H9 (cell line): ENCODE results near the gene ITPR2. TPM values are rescaled to one million over a fixed set of nuclear protein-coding genes. Genes with fewer than 3 reads are reported as not detected.
"Not testable (repeated sequence)": the region's sequence is repeated elsewhere in the genome, so short reads cannot be mapped to it uniquely, and the experiment has no call there.

Experiments used
- DNase-seq: peaks from one replicate; pipeline ENCODE4 v3.0.0-alpha.2; 2017
- H2AFZ ChIP-seq: one replicate; pipeline ENCODE4 v1.6.1; 2013; ENCODE audit warnings: mild to moderate bottlenecking, low read length, control low read depth, moderate library complexity
- H2AK5ac ChIP-seq: 2 replicates; pipeline ENCODE4 v1.6.1; 2013; ENCODE audit warnings: low read length, control low read depth, mixed read lengths; ENCODE audit not compliant: insufficient read length
- H2BK120ac ChIP-seq: one replicate; pipeline ENCODE4 v1.6.1; 2013; ENCODE audit warnings: low read depth, mild to moderate bottlenecking, low read length, control low read depth, inconsistent platforms; ENCODE audit not compliant: poor library complexity, severe bottlenecking
- H2BK12ac ChIP-seq: 2 replicates; pipeline ENCODE4 v1.6.1; 2013; ENCODE audit warnings: low read length, control low read depth, mixed read lengths, low read depth; ENCODE audit not compliant: insufficient read length
- H2BK15ac ChIP-seq: 2 replicates; pipeline ENCODE4 v1.6.1; 2013; ENCODE audit warnings: low read depth, low read length, control low read depth
- H2BK20ac ChIP-seq: one replicate; pipeline ENCODE4 v1.6.1; 2013; ENCODE audit warnings: low read depth, mild to moderate bottlenecking, low read length, control low read depth, inconsistent platforms; ENCODE audit not compliant: poor library complexity, severe bottlenecking
- H2BK5ac ChIP-seq: 2 replicates; pipeline ENCODE4 v1.6.1; 2013; ENCODE audit warnings: low read length, control low read depth, mixed read lengths; ENCODE audit not compliant: insufficient read length
- H3K14ac ChIP-seq: 2 replicates; pipeline ENCODE4 v1.6.1; 2013; ENCODE audit warnings: low read length, control low read depth; ENCODE audit not compliant: insufficient read depth
- H3K18ac ChIP-seq: 2 replicates; pipeline ENCODE4 v1.6.1; 2013; ENCODE audit warnings: low read depth, mild to moderate bottlenecking, mixed read lengths, low read length, control low read depth; ENCODE audit not compliant: insufficient read length
- H3K23ac ChIP-seq: 2 replicates; pipeline ENCODE4 v1.6.1; 2013; ENCODE audit warnings: low read length, control low read depth, mixed read lengths, low read depth; ENCODE audit not compliant: insufficient read length
- H3K23me2 ChIP-seq: 2 replicates; pipeline ENCODE4 v1.6.1; 2013; ENCODE audit warnings: low read depth, mild to moderate bottlenecking, mixed read lengths, low read length, control low read depth; ENCODE audit not compliant: insufficient read length, poor library complexity, severe bottlenecking
- H3K27ac ChIP-seq: 2 replicates; pipeline ENCODE4 v1.5.1; 2013; ENCODE audit warnings: low read length, control low read depth, mixed read lengths, low read depth; ENCODE audit not compliant: insufficient read length
- H3K27me3 ChIP-seq: 2 replicates; pipeline ENCODE4 v1.6.1; 2013; ENCODE audit warnings: low read length, control low read depth, inconsistent platforms; ENCODE audit not compliant: insufficient read depth
- H3K4ac ChIP-seq: 2 replicates; pipeline ENCODE4 v1.6.1; 2013; ENCODE audit warnings: low read depth, mild to moderate bottlenecking, control low read depth, inconsistent platforms, low read length, moderate library complexity
- H3K4me1 ChIP-seq: 2 replicates; pipeline ENCODE4 v1.6.1; 2013; ENCODE audit warnings: low read length, control low read depth, inconsistent platforms; ENCODE audit not compliant: insufficient read depth
- H3K4me2 ChIP-seq: 2 replicates; pipeline ENCODE4 v1.6.1; 2013; ENCODE audit warnings: low read length, control low read depth, mixed read lengths; ENCODE audit not compliant: insufficient read length, insufficient read depth
- H3K56ac ChIP-seq: 2 replicates; pipeline ENCODE4 v1.6.1; 2013; ENCODE audit warnings: low read depth, mild to moderate bottlenecking, mixed read lengths, low read length, control low read depth; ENCODE audit not compliant: insufficient read length
- H3K79me1 ChIP-seq: 2 replicates; pipeline ENCODE4 v1.6.1; 2013; ENCODE audit warnings: low read depth, mild to moderate bottlenecking, moderate library complexity, low read length, control low read depth, inconsistent platforms; ENCODE audit not compliant: insufficient read depth, poor library complexity, severe bottlenecking
- H3K79me2 ChIP-seq: 2 replicates; pipeline ENCODE4 v1.6.1; 2013; ENCODE audit warnings: low read length, control low read depth, inconsistent platforms; ENCODE audit not compliant: insufficient read depth
- H3K9ac ChIP-seq: 2 replicates; pipeline ENCODE4 v1.6.1; 2013; ENCODE audit warnings: low read length, control low read depth, mixed read lengths; ENCODE audit not compliant: insufficient read length; ENCODE audit errors: extremely low read depth
- H3K9me3 ChIP-seq: one replicate; pipeline ENCODE4 v1.6.1; 2013; ENCODE audit warnings: low read depth, low read length, inconsistent platforms; ENCODE audit not compliant: control insufficient read depth
- H3T11ph ChIP-seq: one replicate; pipeline ENCODE4 v1.6.1; 2013; ENCODE audit warnings: mild to moderate bottlenecking, low read length, control low read depth, inconsistent platforms
- H4K20me1 ChIP-seq: one replicate; pipeline ENCODE4 v1.6.1; 2013; ENCODE audit not compliant: control insufficient read depth, insufficient read length, insufficient read depth
- H4K5ac ChIP-seq: 2 replicates; pipeline ENCODE4 v1.6.1; 2013; ENCODE audit warnings: low read depth, mild to moderate bottlenecking, mixed read lengths, low read length, control low read depth; ENCODE audit not compliant: insufficient read length
- H4K8ac ChIP-seq: replicated peaks from 2 replicates; pipeline ENCODE4 v1.6.1; 2013; ENCODE audit warnings: low read length, control low read depth, mixed read lengths, low read depth; ENCODE audit not compliant: insufficient read length
- H4K91ac ChIP-seq: 2 replicates; pipeline ENCODE4 v1.6.1; 2013; ENCODE audit warnings: low read depth, mild to moderate bottlenecking, moderate library complexity, mixed read lengths, low read length, control low read depth; ENCODE audit not compliant: insufficient read length
- H3K27ac Mint-ChIP-seq, 3 experiments: 2 replicates in 2 of 3; 3 replicates in 1 of 3; pipeline ENCODE4 v1.8.0; 2020 to 2021; ENCODE audit warnings: mixed read lengths in 3 of 3, mild to moderate bottlenecking in 1 of 3, moderate library complexity in 1 of 3
- H3K27me3 Mint-ChIP-seq: 2 replicates; pipeline ENCODE4 v1.8.0; 2021; ENCODE audit warnings: low read depth, mild to moderate bottlenecking, moderate library complexity, mixed read lengths
- H3K36me3 Mint-ChIP-seq, 3 experiments: 2 replicates in 2 of 3; 3 replicates in 1 of 3; pipeline ENCODE4 v1.8.0; 2020 to 2021; ENCODE audit warnings: low read depth in 3 of 3, mixed read lengths in 3 of 3; ENCODE audit not compliant: insufficient read depth in 1 of 3
- H3K4me1 Mint-ChIP-seq, 2 experiments: 2 replicates each; pipeline ENCODE4 v1.8.0; 2020; ENCODE audit warnings: mixed read lengths in 2 of 2
- H3K4me3 Mint-ChIP-seq, 2 experiments: 2 replicates in 1 of 2; 3 replicates in 1 of 2; pipeline ENCODE4 v1.8.0; 2020 to 2021; ENCODE audit warnings: mild to moderate bottlenecking in 2 of 2, mixed read lengths in 2 of 2, moderate library complexity in 1 of 2
- H3K9me3 Mint-ChIP-seq, 2 experiments: 2 replicates in 1 of 2; 3 replicates in 1 of 2; pipeline ENCODE4 v1.8.0; 2020; ENCODE audit warnings: mild to moderate bottlenecking in 2 of 2, mixed read lengths in 2 of 2, moderate library complexity in 1 of 2
- CTCF ChIP-seq: fragments of 200-600 bp; sonication (generic); conservative IDR thresholded peaks from 3 replicates; pipeline ENCODE4 v1.8.0; 2021; ENCODE audit warnings: antibody characterized with exemption, mild to moderate bottlenecking
- WGBS: extraction: QIAGEN DNeasy Blood & Tissue Kit; methylation state at CpG from one replicate; pipeline ENCODE4 v1.1.7; 2013; ENCODE audit warnings: missing lambda C conversion rate, low lambda C conversion rate, mixed read lengths; ENCODE audit not compliant: insufficient read length; ENCODE audit errors: extremely low coverage; 5-methylcytosine and 5-hydroxymethylcytosine counted together
- total RNA-seq: library from RNA; stranded (reverse); gene quantifications from 2 replicates; pipeline ENCODE4 v1.2.1, GENCODE V29; 2021

The ITPR2 gene
- total RNA-seq, 1 experiment from 2014 or later: 14.8 TPM

- no peaks in the 10 kb centered on the region for H3K9me3 ChIP-seq
- H4K91ac ChIP-seq: no peak overlapping the region
- no peaks in the 10 kb centered on the region for H3K23me2 ChIP-seq
- H2BK120ac ChIP-seq: no peak overlapping the region
- H3K4me1 Mint-ChIP-seq: no peaks in the 10 kb centered on the region
- no peak overlapping the region for H3K4me2 ChIP-seq
- no peak overlapping the region for H2BK12ac ChIP-seq
- no CpG with 5 or more reads among the region's 4 CpGs for WGBS
- H3K36me3 Mint-ChIP-seq: no peaks in the 10 kb centered on the region
- no peak overlapping the region for H3K4me3 Mint-ChIP-seq
- no peaks in the 10 kb centered on the region for H3K9me3 Mint-ChIP-seq
- H3K56ac ChIP-seq: no peak overlapping the region
- DNase-seq: peak; percentile 60
- no peak overlapping the region for H4K8ac ChIP-seq
- H2BK20ac ChIP-seq: no peak overlapping the region
- no peaks in the 10 kb centered on the region for H3K27me3 Mint-ChIP-seq
- H2AK5ac ChIP-seq: no peak overlapping the region
- H3K14ac ChIP-seq: no peak overlapping the region
- no peak overlapping the region for H3K23ac ChIP-seq
- H2AFZ ChIP-seq: no peak overlapping the region
- peak; percentile 91 for TF ChIP-seq CTCF
- no peak overlapping the region for H3K4ac ChIP-seq
- H3K4me1 ChIP-seq: no peaks in the 10 kb centered on the region
- H3K27ac Mint-ChIP-seq: 0 out of 7 replicates have a peak overlapping the region, but pooled peaks of 1 of the 3 experiments have one; percentile 9
- no peak overlapping the region for H2BK15ac ChIP-seq
- no peaks in the 10 kb centered on the region for H3K79me1 ChIP-seq
- no peaks in the 10 kb centered on the region for H3K79me2 ChIP-seq
- no peak overlapping the region for H3K27ac ChIP-seq
- H4K5ac ChIP-seq: no peak overlapping the region
- no peaks in the 10 kb centered on the region for H3K27me3 ChIP-seq
- no peak overlapping the region for H3K18ac ChIP-seq
- no peak overlapping the region for H3K9ac ChIP-seq
- H4K20me1 ChIP-seq: no peaks in the 10 kb centered on the region
- no peak overlapping the region for H2BK5ac ChIP-seq
- H3T11ph ChIP-seq: no peak overlapping the region
Measured at GRCh38 chr12:26434299-26435068, 398.5 kb downstream of the ITPR2 start.

- not testable (repeated sequence) for H3K14ac ChIP-seq, H4K5ac ChIP-seq, H2BK12ac ChIP-seq, H3K23ac ChIP-seq, H4K20me1 ChIP-seq, H2BK15ac ChIP-seq, H3K4me1 ChIP-seq, H3K79me1 ChIP-seq, H2AFZ ChIP-seq, H4K91ac ChIP-seq, H3K18ac ChIP-seq, H3K27me3 Mint-ChIP-seq, H3K4me3 Mint-ChIP-seq, H3K79me2 ChIP-seq, H3K9ac ChIP-seq, H2AK5ac ChIP-seq, H2BK20ac ChIP-seq, H3K9me3 ChIP-seq, H3K27ac ChIP-seq, H3K27me3 ChIP-seq, H3K9me3 Mint-ChIP-seq, H3K4ac ChIP-seq, H2BK5ac ChIP-seq, H2BK120ac ChIP-seq, H3K4me2 ChIP-seq, H3T11ph ChIP-seq, H3K27ac Mint-ChIP-seq, H3K56ac ChIP-seq, H4K8ac ChIP-seq, DNase-seq, H3K23me2 ChIP-seq, H3K36me3 Mint-ChIP-seq, H3K4me1 Mint-ChIP-seq
- no CpG with 5 or more reads among the region's 1 CpG for WGBS
Measured at GRCh38 chr12:26433701-26434100, 399.3 kb downstream of the ITPR2 start.
